Ascending aorta (tissue), 2 donors: ENCODE measurements around the gene TGFA. TPM values are rescaled to one million over a fixed set of nuclear protein-coding genes. Genes with fewer than 3 reads are reported as not detected.

Experiments used
- DNase-seq, 2 donors: peaks; one replicate each; pipeline ENCODE4 v3.0.0-alpha.2; 2019; ENCODE audit warnings: low spot score in 2 of 2
- H3K27ac ChIP-seq, 2 donors: fragments of 200-600 bp; sonication (generic); one replicate each; pipeline ENCODE4 v1.5.1; 2016 to 2017; ENCODE audit warnings: mild to moderate bottlenecking in 1 of 2
- H3K27me3 ChIP-seq: fragments of 200-600 bp; sonication (generic); one replicate; pipeline ENCODE4 v1.5.1; 2017
- H3K36me3 ChIP-seq, 2 donors: fragments of 200-600 bp; sonication (generic); one replicate each; pipeline ENCODE4 v1.5.1; 2016
- H3K4me1 ChIP-seq, 2 donors: fragments of 200-600 bp; sonication (generic); one replicate each; pipeline ENCODE4 v1.5.1; 2016 to 2017; ENCODE audit warnings: mild to moderate bottlenecking in 1 of 2
- H3K4me3 ChIP-seq, 2 donors: fragments of 200-600 bp; sonication (generic); one replicate each; pipeline ENCODE4 v1.5.1; 2016 to 2017; ENCODE audit warnings: mild to moderate bottlenecking in 1 of 2
- H3K9me3 ChIP-seq, 2 donors: fragments of 200-600 bp; sonication (generic); one replicate each; pipeline ENCODE4 v1.5.1; 2016
- CTCF ChIP-seq, 3 experiments: fragments of 200-600 bp in 2 of 3; fragments of 450-650 bp in 1 of 3; sonication (generic) in 2 of 3; IDR thresholded peaks; one replicate each; pipeline ENCODE4 v1.5.1; 2016 to 2019; ENCODE audit warnings: antibody characterized with exemption in 3 of 3, mild to moderate bottlenecking in 1 of 3, moderate library complexity in 1 of 3
- intact Hi-C: fragments of 100-400 bp; cut with DNase I; formaldehyde crosslinking; loops from one replicate; pipeline ENCODE4 v1.15.1; 2023
- total RNA-seq: library from RNA; depleted of rRNA; stranded (reverse); fragments of >200 nt; gene quantifications from one replicate; pipeline ENCODE4 v1.1.0, GENCODE V29; 2016

Gene TGFA
- total RNA-seq, 1 donor from 2014 or later = 1.8 TPM

- H3K36me3 ChIP-seq = no peaks in the 10 kb centered on the region
- H3K27me3 ChIP-seq = peaks cover 3% of the 10 kb centered on the region
Observed at GRCh38 chr2:70548233-70548632, 5.4 kb downstream of the TGFA start.

GRCh38 chr2:70546885-70547284, 6.7 kb downstream of the TGFA start:
- no peaks in the 10 kb centered on the region for H3K9me3 ChIP-seq
- no peaks in the 10 kb centered on the region for H3K36me3 ChIP-seq
- intact Hi-C loops = no loop called here
- no peak for TF ChIP-seq CTCF (IDR thresholded peaks at IDR 0.05)
- H3K4me3 ChIP-seq = no peak overlapping the region
- peaks cover 3% of the 10 kb centered on the region for H3K27me3 ChIP-seq
- H3K27ac ChIP-seq = no peak overlapping the region
- no peaks in the 10 kb centered on the region for H3K4me1 ChIP-seq
- no peak for DNase-seq

More at GRCh38 chr2:70548233-70548632, 5.4 kb downstream of the TGFA start:
- Histone ChIP-seq H3K27ac (no peak overlapping the region), H3K4me1 (peaks cover 0 to 4% of the 10 kb centered on the region in 2 donors), H3K4me3 (no peak overlapping the region), H3K9me3 (no peaks in the 10 kb centered on the region)
- DNase-seq = no peak
- intact Hi-C loops = no loop called here
- no peak for TF ChIP-seq CTCF (IDR thresholded peaks at IDR 0.05)

- H3K27ac ChIP-seq = no peak overlapping the region
- no peaks in the 10 kb centered on the region for H3K4me1 ChIP-seq
- no peaks in the 10 kb centered on the region for H3K9me3 ChIP-seq
- H3K27me3 ChIP-seq = peaks cover 3% of the 10 kb centered on the region
- H3K4me3 ChIP-seq = no peak overlapping the region
- no peak for DNase-seq
- TF ChIP-seq CTCF (IDR thresholded peaks at IDR 0.05) = no peak
- H3K36me3 ChIP-seq = no peaks in the 10 kb centered on the region
- intact Hi-C loops = no loop called here
Observed at GRCh38 chr2:70546376-70546775, 7.2 kb downstream of the TGFA start.

- intact Hi-C loops = no loop called here
- TF ChIP-seq CTCF (IDR thresholded peaks at IDR 0.05) = no peak
- no peak overlapping the region for H3K4me3 ChIP-seq
Observed at GRCh38 chr2:70541481-70542020, 12.1 kb downstream of the TGFA start.

GRCh38 chr2:70537840-70538239, 15.8 kb downstream of the TGFA start:
- intact Hi-C loops = no loop called here

More at GRCh38 chr2:70541481-70542020, 12.1 kb downstream of the TGFA start:
- no peaks in the 10 kb centered on the region for H3K4me1 ChIP-seq
- no peaks in the 10 kb centered on the region for H3K36me3 ChIP-seq
- H3K27me3 ChIP-seq = peaks cover 3% of the 10 kb centered on the region
- DNase-seq = no peak
- peaks cover 0 to 2% of the 10 kb centered on the region in 2 donors for H3K9me3 ChIP-seq
- no peak overlapping the region for H3K27ac ChIP-seq

More at GRCh38 chr2:70537840-70538239, 15.8 kb downstream of the TGFA start:
- Histone ChIP-seq H3K4me3 (no peak overlapping the region), H3K9me3 (peaks cover 0 to 3% of the 10 kb centered on the region in 2 donors), H3K36me3 (no peaks in the 10 kb centered on the region), H3K27me3 (no peaks in the 10 kb centered on the region), H3K4me1 (no peaks in the 10 kb centered on the region), H3K27ac (no peak overlapping the region)
- no peak for DNase-seq
- no peak for TF ChIP-seq CTCF (IDR thresholded peaks at IDR 0.05)
